Measurements from ENCODE around the gene ARHGEF4.

The ARHGEF4 gene, protein sequence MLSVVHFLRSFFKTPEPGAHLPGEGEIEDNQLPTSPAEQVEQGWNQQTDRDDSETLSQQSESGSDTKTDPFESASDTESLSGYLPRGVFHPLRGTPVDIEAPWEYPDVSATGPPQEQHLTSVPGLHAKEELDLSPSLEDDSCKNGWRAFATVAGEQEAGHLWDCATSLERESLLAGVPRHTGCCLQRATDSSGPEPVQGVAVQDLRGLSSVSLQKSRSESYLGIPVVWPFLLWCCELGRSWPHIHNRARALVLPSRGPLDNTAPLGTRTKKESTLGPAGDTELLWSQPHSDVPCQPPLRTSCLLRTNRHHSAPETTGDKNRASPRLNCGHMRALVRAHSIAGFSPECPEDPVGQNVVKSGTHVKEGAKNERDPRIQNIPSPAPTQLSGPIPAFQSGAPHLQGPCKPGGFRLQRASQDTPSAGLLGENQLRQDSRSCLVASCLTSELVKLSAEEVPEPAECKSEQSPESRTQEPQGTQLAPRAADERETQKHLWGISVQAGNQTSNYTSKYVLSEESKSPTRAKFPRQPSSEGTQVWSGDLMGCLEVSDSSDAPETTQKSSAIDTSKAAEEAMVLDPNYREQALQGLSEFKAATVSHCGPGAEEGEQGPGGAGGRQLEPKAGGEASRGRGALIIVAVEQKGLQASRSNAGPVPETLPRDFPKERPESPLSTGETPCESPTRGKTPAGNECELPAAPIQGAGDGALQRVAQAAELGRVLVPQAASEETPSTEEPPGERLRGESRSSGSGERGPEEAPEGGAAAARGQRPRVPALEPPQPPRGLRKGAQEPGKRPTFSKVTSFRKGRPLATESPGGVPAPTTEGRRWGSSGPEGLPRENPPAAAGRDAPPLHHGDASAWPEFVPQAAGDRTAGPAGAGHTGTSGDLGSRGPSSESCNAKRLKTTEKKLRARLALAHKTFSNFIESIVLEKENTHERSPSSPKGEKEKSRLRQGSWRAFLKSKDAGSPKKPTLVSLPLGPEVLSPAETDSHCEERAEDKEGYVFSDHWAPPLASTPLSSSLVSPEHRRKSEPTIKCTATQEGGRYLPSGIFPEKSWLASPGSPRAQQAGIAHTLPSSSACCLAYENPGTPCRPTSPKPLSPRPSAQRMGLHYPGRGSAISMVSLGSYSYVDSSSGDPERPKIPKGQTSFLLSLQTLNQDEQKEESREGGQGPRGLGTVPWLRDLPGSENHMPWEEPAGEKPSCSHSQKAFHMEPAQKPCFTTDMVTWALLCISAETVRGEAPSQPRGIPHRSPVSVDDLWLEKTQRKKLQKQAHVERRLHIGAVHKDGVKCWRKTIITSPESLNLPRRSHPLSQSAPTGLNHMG (N-terminal part only)

DNA sequence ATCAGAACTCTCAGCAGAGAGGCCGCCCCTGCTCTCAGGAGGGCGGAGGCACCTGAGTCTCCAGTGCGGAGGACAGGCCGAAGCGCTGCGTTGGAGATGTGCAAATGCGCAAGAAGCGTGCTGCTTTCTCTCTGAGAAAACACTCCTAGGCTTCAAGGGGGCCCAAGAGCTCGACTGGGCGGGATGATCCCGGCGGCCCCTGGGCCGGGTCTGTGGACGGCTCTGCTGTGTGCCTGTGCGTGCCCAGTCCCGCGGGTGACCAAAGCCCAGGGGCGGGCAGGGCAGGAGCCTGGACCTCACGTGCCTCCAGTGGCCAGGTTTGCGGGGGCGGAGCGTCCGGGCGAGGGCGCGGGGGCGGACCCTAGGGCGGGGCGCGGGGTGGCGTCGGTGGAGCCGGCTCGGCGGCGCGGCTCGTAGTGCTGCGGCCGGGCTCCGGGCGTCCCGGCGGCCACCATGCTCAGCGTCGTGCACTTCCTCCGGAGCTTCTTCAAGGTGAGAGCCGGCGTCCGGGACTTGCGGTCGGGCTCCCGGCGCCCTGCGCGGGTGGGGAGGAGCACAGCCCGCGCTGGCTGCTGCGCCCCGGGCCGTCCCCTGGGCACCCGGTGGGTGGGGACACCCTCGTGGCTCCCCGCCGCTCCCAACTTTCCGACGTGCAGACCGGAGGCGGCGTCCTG, at the start of gene ARHGEF4:
TSS of gene ARHGEF4 (plus strand) at position 414 of the 674 bp plus-strand sequence. CDS start at position 454, 40 bp downstream.
- peak; percentile 90 for DNase-seq

- peak; percentile 37 for DNase-seq
These were observed 48.9 kb upstream of the ARHGEF4 start for GRCh38 chr2:130787841-130788240.

DNA sequence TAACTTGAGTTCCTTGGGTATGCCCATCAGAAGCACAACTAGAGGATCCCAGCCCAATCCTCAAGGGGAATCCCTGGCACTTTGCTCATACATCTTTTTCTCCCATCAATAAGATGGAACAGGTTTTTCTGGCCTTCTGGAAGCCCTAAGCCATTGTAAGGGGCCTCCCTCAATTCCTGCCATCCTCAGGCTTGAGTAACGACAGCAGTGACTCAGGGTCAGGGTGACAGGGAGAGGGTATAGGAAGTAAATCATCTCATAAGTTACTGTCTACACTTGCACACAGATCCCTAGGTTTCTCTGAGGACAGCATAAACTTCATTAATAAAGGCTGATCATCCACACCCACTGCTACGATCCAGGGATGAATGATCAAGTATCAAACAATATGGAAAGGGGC, 46.4 kb upstream of the ARHGEF4 start:
- DNase-seq: peak; percentile 29

DNA sequence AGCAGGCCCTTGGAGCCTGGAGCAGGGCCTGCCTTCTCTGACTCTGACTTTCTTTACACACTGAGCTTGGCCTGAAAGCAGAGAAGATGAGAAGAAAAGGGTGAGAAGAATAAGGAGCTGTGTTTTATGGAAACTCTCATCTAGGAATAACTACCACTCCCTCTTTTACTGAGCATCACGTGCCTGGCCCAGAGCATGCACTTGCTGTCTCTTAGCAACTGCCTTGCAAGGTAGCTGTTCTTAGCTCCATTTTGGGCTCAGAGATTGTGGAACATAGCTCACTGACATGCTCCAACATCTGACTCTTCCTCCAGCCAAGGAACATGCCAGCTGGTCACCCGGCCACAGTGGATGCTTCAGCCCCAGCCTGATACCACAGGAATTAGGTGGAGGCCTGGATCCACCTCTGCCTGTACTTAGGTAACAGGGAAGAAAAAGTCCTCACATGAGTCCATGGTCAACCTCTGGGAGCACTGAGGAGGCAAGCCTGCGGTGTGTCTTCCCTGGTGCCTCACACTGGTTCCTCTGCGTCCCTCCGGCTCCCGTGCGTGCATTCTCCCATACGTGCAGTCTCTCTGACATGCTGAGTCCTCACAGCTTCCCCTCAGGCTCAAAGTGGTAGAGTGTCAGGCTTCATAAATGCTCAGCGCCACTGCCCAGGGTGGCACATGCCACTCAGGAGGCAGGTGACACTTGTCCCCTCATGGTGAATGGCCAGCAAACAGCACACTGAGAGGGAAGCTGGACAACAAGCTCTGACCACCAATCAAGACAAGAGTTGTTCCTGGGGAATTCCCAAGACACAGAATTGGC, 45.7 kb upstream of the ARHGEF4 start:
- DNase-seq: peak; percentile 45

DNA sequence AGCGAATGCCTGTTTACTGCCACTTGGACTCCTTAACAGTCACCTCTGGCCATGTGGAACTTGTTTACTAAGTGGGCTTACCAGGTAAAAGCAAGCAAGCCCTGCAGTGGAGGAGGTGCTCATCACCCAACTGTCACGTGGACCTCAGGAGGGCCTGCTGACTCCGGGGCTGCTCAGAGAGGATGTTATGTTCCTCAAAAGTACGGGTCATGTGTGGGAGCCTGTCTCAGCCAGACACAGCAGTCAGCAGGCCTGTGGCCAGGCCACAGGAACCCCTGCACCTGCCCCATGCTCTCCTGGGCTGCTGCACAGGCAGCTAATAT, 45.1 kb upstream of the ARHGEF4 start:
- DNase-seq: no peak

- no peak for DNase-seq
These were observed 41.3 kb upstream of the ARHGEF4 start for GRCh38 chr2:130795431-130795830.

- DNase-seq: peak; percentile 94
These were observed 40.4 kb upstream of the ARHGEF4 start for GRCh38 chr2:130796290-130796689.

DNA sequence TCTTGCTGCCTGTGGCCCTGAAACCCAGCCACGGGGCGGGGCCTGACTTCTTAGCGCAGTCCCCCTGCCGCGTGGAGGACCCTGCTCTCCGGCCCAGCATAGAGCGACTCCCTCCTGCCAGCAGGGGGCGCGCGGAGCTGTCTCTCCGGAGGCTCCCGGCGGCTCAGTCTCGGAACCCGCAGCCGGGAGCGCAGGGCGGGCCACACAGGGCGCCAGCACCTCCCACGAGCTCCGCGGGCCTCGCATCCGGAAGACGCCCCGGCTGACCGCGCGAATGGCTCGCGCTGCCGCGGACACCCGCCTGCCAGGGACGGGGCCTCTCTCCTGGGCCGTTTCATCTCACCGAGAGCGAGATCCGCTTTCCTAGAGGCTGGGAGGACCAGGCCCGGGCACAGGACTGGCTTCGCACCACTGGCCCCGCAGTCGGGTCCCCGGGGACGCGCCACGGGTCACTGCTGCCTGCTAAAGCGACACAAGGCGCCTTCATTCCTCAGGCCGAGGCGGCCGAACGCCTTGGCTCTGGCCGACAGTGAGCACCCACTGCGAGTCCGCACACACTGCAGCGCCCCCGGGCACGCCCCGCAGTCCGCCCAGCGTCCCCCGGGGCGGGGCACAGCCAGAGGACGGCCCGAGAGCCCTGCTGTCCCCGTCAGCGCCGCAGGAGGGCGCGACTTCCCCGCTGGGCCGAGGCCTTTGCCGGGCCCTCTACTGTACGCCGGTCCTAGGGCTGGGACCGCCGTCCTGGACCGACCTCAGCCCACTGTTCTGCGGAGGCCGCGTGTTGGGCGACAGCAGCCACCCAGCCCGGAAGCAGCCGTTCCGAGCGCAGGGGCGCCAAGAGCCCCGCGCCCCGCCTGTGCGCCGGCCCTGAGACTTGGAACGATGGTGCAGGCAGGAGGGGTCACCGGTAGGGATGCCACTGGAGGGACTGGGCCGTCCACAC, 39.0 kb upstream of the ARHGEF4 start:
- DNase-seq: peak; percentile 95

DNA sequence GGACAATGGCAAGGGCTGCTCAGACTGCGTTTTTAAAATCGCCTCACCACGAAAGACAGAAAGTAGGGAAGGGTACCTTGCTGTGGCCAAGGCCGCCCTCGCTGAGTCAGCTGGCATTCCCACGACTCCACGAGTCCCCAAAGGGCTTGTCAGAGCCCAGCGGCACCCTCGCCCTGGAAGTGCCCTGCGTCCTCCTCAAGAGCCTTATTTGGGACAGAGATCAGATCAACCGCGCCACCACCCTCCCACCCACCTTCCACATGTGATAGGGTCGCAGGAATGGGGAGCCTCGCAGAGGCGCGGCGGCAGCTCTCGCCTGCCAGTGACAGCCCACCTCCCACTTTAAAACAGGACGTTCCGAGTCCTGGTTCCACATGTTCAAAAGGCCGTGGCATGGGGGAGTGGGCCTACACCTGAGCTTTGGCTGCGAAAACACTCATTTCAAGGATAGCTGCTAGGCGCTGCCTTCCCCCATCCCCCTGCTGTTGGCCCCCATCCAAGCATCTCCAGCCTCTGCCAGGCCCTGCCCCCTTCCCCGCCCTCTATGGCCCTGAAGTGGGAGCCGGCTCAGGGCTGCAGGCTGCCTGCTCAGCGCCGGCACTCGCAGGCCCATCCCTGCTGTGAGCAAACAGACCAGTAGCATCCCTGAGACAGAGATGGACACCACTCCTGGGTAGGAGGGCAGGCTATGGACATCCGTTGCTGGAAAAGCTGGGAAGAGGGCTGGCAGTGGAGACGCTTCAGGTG, 38.1 kb upstream of the ARHGEF4 start:
- peak; percentile 73 for DNase-seq

- no peak for DNase-seq
These were observed 37.4 kb upstream of the ARHGEF4 start for GRCh38 chr2:130799295-130799694.

GRCh38 chr2:130805613-130806012, 31.1 kb upstream of the ARHGEF4 start:
- DNase-seq: no peak

DNA sequence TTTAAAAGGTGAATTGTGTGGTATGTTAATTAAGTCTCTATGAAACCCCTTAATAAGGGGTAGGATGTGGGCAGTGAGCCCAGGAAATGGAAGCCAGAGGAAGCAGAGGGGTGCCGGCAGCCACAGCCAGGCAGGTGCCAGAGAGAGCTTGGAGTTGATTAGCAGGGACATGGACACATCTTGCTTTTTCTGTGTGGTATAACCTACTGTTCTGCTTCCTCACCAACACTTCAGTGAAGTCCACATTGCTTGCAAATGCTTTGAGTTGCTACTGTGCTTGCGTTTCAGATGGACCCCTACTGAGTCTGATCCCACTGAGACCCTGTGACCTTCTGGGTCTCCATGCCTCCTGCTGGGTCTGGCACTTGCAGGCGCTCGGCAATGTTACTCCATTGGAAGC, 30.3 kb upstream of the ARHGEF4 start:
- no peak for DNase-seq

- DNase-seq: no peak
These were observed 28.9 kb upstream of the ARHGEF4 start for GRCh38 chr2:130807659-130808385.

- DNase-seq: peak; percentile 92
These were observed 28.0 kb upstream of the ARHGEF4 start for GRCh38 chr2:130808482-130809268.

DNA sequence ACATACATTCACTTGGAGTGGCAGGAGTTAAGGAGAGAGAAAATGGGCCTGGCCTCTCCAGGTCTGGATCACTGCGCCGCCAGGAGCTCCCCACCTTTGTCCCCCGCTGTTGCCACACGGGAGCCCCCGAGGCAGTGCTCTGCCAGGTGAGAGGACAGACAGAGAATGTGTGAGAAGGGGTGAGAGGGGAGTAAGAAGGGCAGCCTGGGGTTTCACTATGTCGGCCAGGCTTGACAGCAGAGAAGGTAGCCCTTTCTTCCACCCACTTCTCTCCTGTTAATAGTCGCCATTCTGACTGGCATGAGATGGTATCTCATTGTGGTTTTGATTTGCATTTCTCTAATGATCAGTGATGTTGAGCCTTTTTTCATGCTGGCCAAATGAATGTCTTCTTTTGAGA, 26.2 kb upstream of the ARHGEF4 start:
- DNase-seq: no peak

DNA sequence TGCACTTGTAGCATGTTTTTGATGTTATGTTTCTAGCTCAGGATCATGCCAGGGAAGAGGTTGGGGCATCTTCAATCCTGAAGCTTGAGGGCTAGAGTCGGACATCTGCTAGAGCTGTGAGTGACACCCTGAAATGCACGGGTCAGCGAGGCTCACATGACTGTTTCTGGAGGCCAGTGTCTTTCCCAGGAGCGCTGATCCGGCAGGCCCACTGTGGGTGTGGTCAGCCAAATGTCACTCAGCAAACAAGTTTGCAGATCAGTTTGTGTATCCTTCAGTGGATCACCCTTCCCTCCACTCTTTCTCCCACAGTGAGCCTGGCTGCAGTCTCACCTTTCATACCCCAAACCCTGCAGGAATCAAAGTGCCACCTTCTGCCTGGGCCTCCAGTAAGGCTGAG, 23.0 kb upstream of the ARHGEF4 start:
- DNase-seq: no peak

DNA sequence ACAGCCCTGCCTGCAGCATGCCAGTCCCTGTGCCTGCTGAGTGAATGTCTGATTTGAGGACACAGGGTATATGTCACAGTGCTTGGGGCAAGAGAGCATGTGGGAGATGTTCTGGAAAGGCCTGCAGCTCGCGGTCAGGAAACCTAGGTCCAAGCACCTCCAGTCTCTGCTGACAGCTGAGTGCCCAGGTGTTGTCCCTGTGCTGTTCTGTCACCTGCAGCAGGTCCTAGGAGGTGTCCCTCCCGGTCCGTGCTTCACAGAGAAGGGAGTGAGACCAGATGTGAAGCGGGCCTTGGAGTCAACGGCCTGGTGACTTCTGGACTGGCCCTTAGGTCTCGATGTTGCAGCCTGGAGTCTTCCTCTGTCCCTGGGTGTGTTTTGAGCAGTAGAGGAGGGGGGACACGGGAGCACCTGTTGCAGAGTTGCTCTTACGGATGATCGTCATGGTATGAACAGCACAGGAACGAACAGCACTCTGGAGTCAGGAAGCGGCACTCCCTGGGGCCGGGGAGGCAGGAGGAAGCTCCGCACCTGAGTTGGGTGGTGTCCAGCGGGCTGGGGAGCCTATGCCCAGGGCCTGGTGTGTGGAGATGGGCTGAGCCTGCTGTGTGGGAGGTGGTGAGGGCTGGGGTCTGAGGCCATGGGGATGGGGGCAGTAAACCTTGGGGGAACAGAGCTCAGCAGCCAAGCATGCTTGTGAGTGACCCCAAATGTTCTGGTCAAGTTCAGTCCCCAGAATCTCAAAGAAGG, 21.6 kb upstream of the ARHGEF4 start:
- DNase-seq: no peak

All from islet precursor cell (in vitro differentiated cells).